ENCODE measurements around the gene ADAMTS17. TPM values are rescaled to one million over a fixed set of nuclear protein-coding genes. Genes with fewer than 3 reads are reported as not detected.

ADAMTS17 gene
- total and polyA plus RNA-seq, 9 of the 15 experiments (the other 6 are each of a cell fraction or from before 2014, with no cell fraction given) = 0.01 to 0.14 (median 0.07) TPM; not detected in 6

GRCh38 chr15:100341750-100342560 lies at the start of gene ADAMTS17 (continued):
- peak; percentile 5; the same call in 1 of the 2 replicates for TF ChIP-seq REST (IDR thresholded peaks at IDR 0.05; ENCODE audit: borderline replicate concordance)
- no peak for TF ChIP-seq REST (CRISPR knock-in tag; IDR thresholded peaks at IDR 0.05; ENCODE audit: low read depth)
- no peak for TF ChIP-seq RCOR1 (IDR thresholded peaks at IDR 0.05; ENCODE audit: borderline replicate concordance in 1 of 2, low read depth in 2 of 2, low read length in 2 of 2)
- TF ChIP-seq BRD9 (IDR thresholded peaks at IDR 0.05; ENCODE audit: low read depth, partially characterized antibody) = no peak
- no peak for TF ChIP-seq DIDO1 (tag; IDR thresholded peaks at IDR 0.05; ENCODE audit: low read depth)
- TF ChIP-seq DMBX1 (CRISPR knock-in tag; IDR thresholded peaks at IDR 0.05; ENCODE audit: borderline replicate concordance) = no peak
- no peak for TF ChIP-seq THAP12 (CRISPR knock-in tag; IDR thresholded peaks at IDR 0.05)
- no peak for TF ChIP-seq ZNF79 (CRISPR knock-in tag; IDR thresholded peaks at IDR 0.05; ENCODE audit: low read depth)
- no peak for TF ChIP-seq SMARCA4 (IDR thresholded peaks at IDR 0.05)
- peak; percentile 43 to 64; a peak in 3 of 4 replicates for TF ChIP-seq MNT (conservative IDR thresholded peaks at IDR 0.05)
- TF ChIP-seq MYC (IDR thresholded peaks at IDR 0.05; ENCODE audit: low read depth, low read length) = no peak
- no peak for TF ChIP-seq MYC (CRISPR knock-in tag; IDR thresholded peaks at IDR 0.05; ENCODE audit: borderline replicate concordance, low read depth)
